ENCODE measurements around the gene TGFBR3.
A peak's percentile ranks its signal among the peaks of the same experiment; 100 is the strongest.

DNA sequence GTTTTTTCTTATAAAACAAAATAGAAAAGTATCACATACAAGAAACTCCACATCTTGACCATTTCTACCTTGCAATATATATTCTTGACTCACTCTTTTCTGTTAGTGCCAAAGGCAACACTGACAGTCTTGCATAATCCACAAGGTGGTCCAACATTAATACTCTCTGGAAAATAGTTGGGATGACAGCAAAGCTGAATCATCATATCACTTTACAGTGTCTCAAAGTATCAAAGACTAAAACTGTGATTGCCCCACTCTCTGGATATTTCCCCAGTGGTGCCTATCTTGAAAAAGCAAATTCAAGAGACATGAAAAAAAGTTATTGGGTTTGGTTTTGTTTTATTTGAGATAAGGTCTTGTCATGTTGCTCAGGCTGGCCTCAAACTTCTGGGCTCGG lies 14.6 kb upstream of the TGFBR3 start:
- TF ChIP-seq, protein P1, sequence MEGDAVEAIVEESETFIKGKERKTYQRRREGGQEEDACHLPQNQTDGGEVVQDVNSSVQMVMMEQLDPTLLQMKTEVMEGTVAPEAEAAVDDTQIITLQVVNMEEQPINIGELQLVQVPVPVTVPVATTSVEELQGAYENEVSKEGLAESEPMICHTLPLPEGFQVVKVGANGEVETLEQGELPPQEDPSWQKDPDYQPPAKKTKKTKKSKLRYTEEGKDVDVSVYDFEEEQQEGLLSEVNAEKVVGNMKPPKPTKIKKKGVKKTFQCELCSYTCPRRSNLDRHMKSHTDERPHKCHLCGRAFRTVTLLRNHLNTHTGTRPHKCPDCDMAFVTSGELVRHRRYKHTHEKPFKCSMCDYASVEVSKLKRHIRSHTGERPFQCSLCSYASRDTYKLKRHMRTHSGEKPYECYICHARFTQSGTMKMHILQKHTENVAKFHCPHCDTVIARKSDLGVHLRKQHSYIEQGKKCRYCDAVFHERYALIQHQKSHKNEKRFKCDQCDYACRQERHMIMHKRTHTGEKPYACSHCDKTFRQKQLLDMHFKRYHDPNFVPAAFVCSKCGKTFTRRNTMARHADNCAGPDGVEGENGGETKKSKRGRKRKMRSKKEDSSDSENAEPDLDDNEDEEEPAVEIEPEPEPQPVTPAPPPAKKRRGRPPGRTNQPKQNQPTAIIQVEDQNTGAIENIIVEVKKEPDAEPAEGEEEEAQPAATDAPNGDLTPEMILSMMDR (conservative IDR thresholded peaks at IDR 0.05; ENCODE audit: low read depth, low read length), result no peak
- no peak for TF ChIP-seq POLR2A (IDR thresholded peaks at IDR 0.05; ENCODE audit: low read depth, low read length)
- TF ChIP-seq RFX5 (IDR thresholded peaks at IDR 0.05; ENCODE audit: low read depth, low read length), result no peak
- peak; percentile 98 for TF ChIP-seq CEBPB (IDR thresholded peaks at IDR 0.05; ENCODE audit: low read depth, low read length)
- peak; percentile 77 for TF ChIP-seq RCOR1 (IDR thresholded peaks at IDR 0.05; ENCODE audit: insufficient replicate concordance, low read length)
- TF ChIP-seq SMC3 (IDR thresholded peaks at IDR 0.05; ENCODE audit: low read depth, low read length), result no peak
- no peak for TF ChIP-seq RAD21 (IDR thresholded peaks at IDR 0.05; ENCODE audit: low read length)
